Measurements from ENCODE around the gene PRKCH.

GRCh38 chr14:61434311-61434710 lies 112.9 kb downstream of the PRKCH start:
- TF ChIP-seq EZH2 (IDR thresholded peaks at IDR 0.05; ENCODE audit: borderline replicate concordance, low read depth, low read length, severe bottlenecking): no peak
- TF ChIP-seq, protein P1, sequence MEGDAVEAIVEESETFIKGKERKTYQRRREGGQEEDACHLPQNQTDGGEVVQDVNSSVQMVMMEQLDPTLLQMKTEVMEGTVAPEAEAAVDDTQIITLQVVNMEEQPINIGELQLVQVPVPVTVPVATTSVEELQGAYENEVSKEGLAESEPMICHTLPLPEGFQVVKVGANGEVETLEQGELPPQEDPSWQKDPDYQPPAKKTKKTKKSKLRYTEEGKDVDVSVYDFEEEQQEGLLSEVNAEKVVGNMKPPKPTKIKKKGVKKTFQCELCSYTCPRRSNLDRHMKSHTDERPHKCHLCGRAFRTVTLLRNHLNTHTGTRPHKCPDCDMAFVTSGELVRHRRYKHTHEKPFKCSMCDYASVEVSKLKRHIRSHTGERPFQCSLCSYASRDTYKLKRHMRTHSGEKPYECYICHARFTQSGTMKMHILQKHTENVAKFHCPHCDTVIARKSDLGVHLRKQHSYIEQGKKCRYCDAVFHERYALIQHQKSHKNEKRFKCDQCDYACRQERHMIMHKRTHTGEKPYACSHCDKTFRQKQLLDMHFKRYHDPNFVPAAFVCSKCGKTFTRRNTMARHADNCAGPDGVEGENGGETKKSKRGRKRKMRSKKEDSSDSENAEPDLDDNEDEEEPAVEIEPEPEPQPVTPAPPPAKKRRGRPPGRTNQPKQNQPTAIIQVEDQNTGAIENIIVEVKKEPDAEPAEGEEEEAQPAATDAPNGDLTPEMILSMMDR (IDR thresholded peaks at IDR 0.05; ENCODE audit: extremely low read depth in 1 of 2, insufficient read depth in 1 of 2, low read depth in 1 of 2, low read length in 2 of 2): no peak
- no peak for TF ChIP-seq POLR2AphosphoS5 (IDR thresholded peaks at IDR 0.05; ENCODE audit: insufficient read depth, low read depth, low read length)
- no peak for TF ChIP-seq POLR2A (IDR thresholded peaks at IDR 0.05; ENCODE audit: low read depth, low read length)
- TF ChIP-seq MAX (IDR thresholded peaks at IDR 0.05; ENCODE audit: insufficient read depth, insufficient read length): no peak
- no peak for TF ChIP-seq JUN (IDR thresholded peaks at IDR 0.05; ENCODE audit: borderline replicate concordance, insufficient read depth, insufficient read length, low read depth)
